Femur (tissue), 1 donor: ENCODE measurements around the gene DNHD1.

ENCODE experiments used
- DNase-seq: peaks from one replicate; pipeline ENCODE4 v3.0.0-alpha.2; 2017

Gene DNHD1

GRCh38 chr11:6594142-6594768 lies 97.2 kb downstream of the DNHD1 start:
- DNase-seq, result no peak

- no peak for DNase-seq
Measured at GRCh38 chr11:6596239-6596877, 99.3 kb downstream of the DNHD1 start.

GRCh38 chr11:6598555-6598954 lies 101.5 kb downstream of the DNHD1 start:
- no peak for DNase-seq

- no peak for DNase-seq
Measured at GRCh38 chr11:6599449-6599848, 102.4 kb downstream of the DNHD1 start.

- DNase-seq, result no peak
Measured at GRCh38 chr11:6599881-6600390, 102.9 kb downstream of the DNHD1 start.

- DNase-seq, result no peak
Measured at GRCh38 chr11:6601041-6601461, 104.0 kb downstream of the DNHD1 start.

- peak; percentile 1 for DNase-seq
Measured at GRCh38 chr11:6602096-6602940, 105.2 kb downstream of the DNHD1 start.

- DNase-seq, result peak; percentile 94
Measured at GRCh38 chr11:6603287-6604080, 106.4 kb downstream of the DNHD1 start, which contains the start of the genes ILK and RRP8. ILK (plus strand) TSS chr11:6603774; CDS start chr11:6604272, 498 bp downstream. RRP8 (minus strand) TSS chr11:6603616; CDS start chr11:6603502, 114 bp downstream.

- peak; percentile 79 for DNase-seq
Measured at GRCh38 chr11:6604081-6604626, 107.1 kb downstream of the DNHD1 start.

GRCh38 chr11:6604790-6605189 lies 107.7 kb downstream of the DNHD1 start:
- peak; percentile 10 for DNase-seq

- DNase-seq, result peak; percentile 97
Measured at GRCh38 chr11:6606471-6607189, 109.5 kb downstream of the DNHD1 start.

GRCh38 chr11:6607190-6607795 lies 110.2 kb downstream of the DNHD1 start:
- peak; percentile 7 for DNase-seq

- peak; percentile 10 for DNase-seq
Measured at GRCh38 chr11:6608011-6608410, 110.9 kb downstream of the DNHD1 start.

- peak; percentile 11 for DNase-seq
Measured at GRCh38 chr11:6608726-6609501, 111.8 kb downstream of the DNHD1 start.

- peak; percentile 18 for DNase-seq
Measured at GRCh38 chr11:6609502-6610015, 112.5 kb downstream of the DNHD1 start.

GRCh38 chr11:6610591-6610990 lies 113.5 kb downstream of the DNHD1 start:
- peak; percentile 32 for DNase-seq

- peak; percentile 74 for DNase-seq
Measured at GRCh38 chr11:6611092-6611962, 114.2 kb downstream of the DNHD1 start.

GRCh38 chr11:6611963-6612212 lies 114.8 kb downstream of the DNHD1 start:
- no peak for DNase-seq
